BJ (cell line): ENCODE results near the gene ADRA2B. TPM values are rescaled to one million over a fixed set of nuclear protein-coding genes. Genes with fewer than 3 reads are reported as not detected.

Experiments used
- CTCF ChIA-PET: fragments of 350-600 bp; formaldehyde crosslinking; extraction: SDS; loops from one replicate; lab custom pipeline; 2021; ENCODE audit warnings: antibody characterized with exemption, inconsistent platforms; lab: Yijun Ruan, JAX
- POLR2A ChIA-PET: fragments of 300-600 bp; sonication (Branson Sonifier 250); formaldehyde crosslinking; extraction: SDS; loops from one replicate; lab custom pipeline; 2021; ENCODE audit warnings: antibody characterized with exemption; lab: Charles Lee
- DNase-seq: peaks from one replicate; pipeline ENCODE4 v3.0.0-alpha.2; 2011; ENCODE audit warnings: low read depth
- H3K27me3 ChIP-seq: 2 replicates; pipeline ENCODE4 v1.6.0; 2011; ENCODE audit warnings: low read length; ENCODE audit not compliant: control insufficient read depth, insufficient read depth
- H3K36me3 ChIP-seq: 2 replicates; pipeline ENCODE4 v1.5.1; 2011; ENCODE audit warnings: low read length; ENCODE audit not compliant: control insufficient read depth, insufficient read depth
- H3K4me3 ChIP-seq: 2 replicates; pipeline ENCODE4 v1.5.1; 2011; ENCODE audit warnings: low read depth, mild to moderate bottlenecking, control low read depth, low read length
- polyA plus RNA-seq: library from polyadenylated mRNA; depleted of rRNA; stranded (reverse); fragments of >200 nt; gene quantifications from 2 replicates; pipeline ENCODE4 v1.2.3, GENCODE V29; 2011
- TF ChIP-seq, protein P1 (sequence below): IDR thresholded peaks from 2 replicates; pipeline ENCODE4 v1.5.1; 2011; ENCODE audit warnings: low read depth, mild to moderate bottlenecking, control low read depth, inconsistent platforms, low read length, moderate library complexity; ENCODE audit not compliant: insufficient read depth

The ADRA2B gene
- polyA plus RNA-seq, 1 experiment = not detected

- TF ChIP-seq, protein P1, sequence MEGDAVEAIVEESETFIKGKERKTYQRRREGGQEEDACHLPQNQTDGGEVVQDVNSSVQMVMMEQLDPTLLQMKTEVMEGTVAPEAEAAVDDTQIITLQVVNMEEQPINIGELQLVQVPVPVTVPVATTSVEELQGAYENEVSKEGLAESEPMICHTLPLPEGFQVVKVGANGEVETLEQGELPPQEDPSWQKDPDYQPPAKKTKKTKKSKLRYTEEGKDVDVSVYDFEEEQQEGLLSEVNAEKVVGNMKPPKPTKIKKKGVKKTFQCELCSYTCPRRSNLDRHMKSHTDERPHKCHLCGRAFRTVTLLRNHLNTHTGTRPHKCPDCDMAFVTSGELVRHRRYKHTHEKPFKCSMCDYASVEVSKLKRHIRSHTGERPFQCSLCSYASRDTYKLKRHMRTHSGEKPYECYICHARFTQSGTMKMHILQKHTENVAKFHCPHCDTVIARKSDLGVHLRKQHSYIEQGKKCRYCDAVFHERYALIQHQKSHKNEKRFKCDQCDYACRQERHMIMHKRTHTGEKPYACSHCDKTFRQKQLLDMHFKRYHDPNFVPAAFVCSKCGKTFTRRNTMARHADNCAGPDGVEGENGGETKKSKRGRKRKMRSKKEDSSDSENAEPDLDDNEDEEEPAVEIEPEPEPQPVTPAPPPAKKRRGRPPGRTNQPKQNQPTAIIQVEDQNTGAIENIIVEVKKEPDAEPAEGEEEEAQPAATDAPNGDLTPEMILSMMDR = no peak
- no peak overlapping the region for H3K4me3 ChIP-seq
- no peak for DNase-seq
- H3K27me3 ChIP-seq = peaks cover 4% of the 10 kb centered on the region
- POLR2A ChIA-PET = no interaction called here
- CTCF ChIA-PET = interaction anchor here (0.8 to 8.8 kb wide), 2 partner anchors 39 to 272 kb away, joined by 3 to 121 read pairs; no protein-coding TSS in a partner anchor
- H3K36me3 ChIP-seq = no peaks in the 10 kb centered on the region
Measured at GRCh38 chr2:96135171-96135570, 18.8 kb upstream of the ADRA2B start.

DNA sequence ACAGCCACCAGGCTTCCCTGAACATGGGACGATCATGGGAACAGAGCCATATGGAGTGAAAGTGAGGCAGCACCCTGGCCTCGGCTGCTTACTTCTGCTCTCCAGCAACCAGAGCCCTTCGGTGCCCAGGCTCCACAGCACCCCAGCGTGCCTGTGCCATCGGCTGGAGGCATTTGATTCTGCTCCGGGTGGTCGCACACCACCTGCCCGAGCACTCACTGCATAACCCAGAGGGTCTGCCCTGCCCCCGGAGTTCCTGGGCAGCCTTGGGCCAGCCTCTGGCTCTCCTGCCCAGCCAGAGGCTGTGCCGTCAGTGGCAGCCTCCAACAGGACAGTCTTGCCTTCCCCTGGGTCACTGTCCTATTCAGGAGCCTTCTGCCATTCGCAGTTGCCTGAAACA lies 18.1 kb upstream of the ADRA2B start:
- H3K27me3 ChIP-seq = peaks cover 4% of the 10 kb centered on the region
- ChIA-PET POLR2A (no interaction called here), CTCF (no interaction called here)

DNA sequence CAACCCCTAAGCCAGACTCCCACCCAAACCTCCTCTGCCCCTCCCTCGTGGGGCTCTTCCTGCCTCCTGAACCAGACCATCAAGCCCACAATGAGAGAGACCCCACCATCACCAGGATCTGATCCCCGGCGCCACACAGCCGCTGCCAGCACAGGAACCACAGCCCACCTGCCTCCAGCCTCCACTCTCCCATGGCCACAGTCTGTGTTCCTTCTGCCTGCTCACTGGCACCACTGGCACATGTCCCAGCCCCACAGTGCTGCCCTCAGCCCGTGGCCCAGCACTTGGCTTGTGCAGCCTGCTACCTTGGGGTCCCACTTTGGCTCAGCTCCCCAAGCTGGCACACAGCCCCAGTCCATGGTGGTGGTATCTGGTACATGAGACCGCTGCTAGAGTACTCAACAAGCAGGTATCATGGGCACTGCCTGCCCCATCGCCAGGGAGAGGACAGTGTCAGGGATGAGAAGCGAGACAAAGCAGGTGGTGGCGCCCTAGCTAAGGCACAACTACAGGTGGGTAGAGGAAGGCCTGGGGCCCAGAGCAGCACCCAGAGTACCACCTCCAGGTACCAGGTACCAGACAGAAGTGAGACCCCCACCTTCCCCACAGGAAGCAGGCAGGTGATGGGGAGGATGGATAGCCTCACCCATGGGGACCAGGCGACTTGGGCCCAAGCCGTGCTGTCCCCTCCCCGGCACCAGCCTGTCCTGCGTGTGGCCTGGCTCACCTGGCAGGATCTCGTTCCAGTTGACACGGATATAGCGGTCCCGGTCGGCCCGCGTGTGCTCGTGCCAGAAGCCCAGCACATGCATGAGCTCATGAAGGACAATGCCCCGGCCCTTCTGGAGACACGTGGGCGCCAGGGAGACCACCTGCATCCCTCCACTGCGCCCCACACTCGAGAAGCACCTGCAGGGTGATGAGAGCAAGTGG lies 15.7 kb upstream of the ADRA2B start:
- POLR2A ChIA-PET = no interaction called here
- no peaks in the 10 kb centered on the region for H3K36me3 ChIP-seq
- CTCF ChIA-PET = interaction anchor here (2.0 to 2.5 kb wide), 2 partner anchors 15 to 43 kb away, joined by 9 read pairs; partner anchors contain the start of gene ADRA2B
- H3K27me3 ChIP-seq = peaks cover 3% of the 10 kb centered on the region
- no peak overlapping the region for H3K4me3 ChIP-seq
- TF ChIP-seq, protein P1 = no peak
- no peak for DNase-seq

More for the DNA sequence above, 18.1 kb upstream of the ADRA2B start:
- TF ChIP-seq, protein P1 = no peak
- no peak for DNase-seq
- no peak overlapping the region for H3K4me3 ChIP-seq
- no peaks in the 10 kb centered on the region for H3K36me3 ChIP-seq

- Histone ChIP-seq H3K27me3 (peaks cover 3% of the 10 kb centered on the region), H3K4me3 (no peak overlapping the region), H3K36me3 (no peaks in the 10 kb centered on the region)
- CTCF ChIA-PET = interaction anchor here (1.2 to 2.5 kb wide), 3 partner anchors 15 to 43 kb away, joined by 3 to 9 read pairs (median 6); partner anchors contain the start of gene ADRA2B
- POLR2A ChIA-PET = no interaction called here
- TF ChIP-seq, protein P1 = no peak
- no peak for DNase-seq
Measured at GRCh38 chr2:96131152-96131812, 14.9 kb upstream of the ADRA2B start.

- TF ChIP-seq, protein P1 = no peak
- Histone ChIP-seq H3K27me3 (peaks cover 3% of the 10 kb centered on the region), H3K4me3 (no peak overlapping the region), H3K36me3 (no peaks in the 10 kb centered on the region)
- POLR2A ChIA-PET = no interaction called here
- DNase-seq = no peak
- CTCF ChIA-PET = interaction anchor here (0.8 to 1.6 kb wide), 4 partner anchors 8 to 134 kb away, joined by 3 to 6 read pairs (median 4); partner anchors contain the start of genes ADRA2B and ASTL
Measured at GRCh38 chr2:96130483-96130882, 14.1 kb upstream of the ADRA2B start.
